ENCODE results near the gene GRPEL2. TPM values are rescaled to one million over a fixed set of nuclear protein-coding genes. Genes with fewer than 3 reads are reported as not detected.

GRPEL2 gene
- polyA plus RNA-seq, 3 donors: 1.9 to 2.7 (median 2.0) TPM

GRCh38 chr5:149298163-149298562 is 47.1 kb upstream of the GRPEL2 start:
- Mint-ChIP-seq H3K36me3 (no peaks in the 10 kb centered on the region), H3K27me3 (ENCODE audit: low read depth in 3 of 3) (peaks cover 7 to 20% (median 10%) of the 10 kb centered on the region in 3 donors), H3K4me1 (peaks cover 18% of the 10 kb centered on the region), H3K9me3 (no peaks in the 10 kb centered on the region), H3K27ac (no peak overlapping the region), H3K4me3 (no peak overlapping the region)
- H3K4me2 ChIP-seq (replicated peaks; ENCODE audit: extremely low read depth, low read length, poor library complexity, severe bottlenecking): no peak overlapping the region
- DNase-seq: no peak
- H3K36me3 ChIP-seq (replicated peaks in 1 of 2; ENCODE audit: control insufficient read depth in 1 of 2, insufficient read depth in 2 of 2, low read length in 2 of 2): no peaks in the 10 kb centered on the region
- peaks cover 7% of the 10 kb centered on the region in 2 donors for H3K4me1 ChIP-seq (ENCODE audit: control insufficient read depth in 1 of 2, insufficient read depth in 2 of 2, low read length in 2 of 2)
- no peak overlapping the region for H3K27ac ChIP-seq (ENCODE audit: low read depth in 1 of 2, low read length in 2 of 2)
- no CpG with 5 or more reads among the region's 1 CpG for WGBS (ENCODE audit: insufficient coverage)
- H2AFZ ChIP-seq (ENCODE audit: insufficient read depth, low read depth, low read length, poor library complexity, severe bottlenecking): no peak overlapping the region
- peaks cover 0 to 6% of the 10 kb centered on the region in 2 donors for H3K27me3 ChIP-seq (ENCODE audit: control insufficient read depth in 2 of 2, insufficient read depth in 2 of 2, low read length in 2 of 2)
- intact Hi-C loops (cut with micrococcal nuclease): no loop called here
- no peaks in the 10 kb centered on the region for H3K9me3 ChIP-seq (replicated peaks in 1 of 2; ENCODE audit: control insufficient read depth in 1 of 2, insufficient read depth in 1 of 2, low read length in 2 of 2)
- TF ChIP-seq CTCF (IDR thresholded peaks at IDR 0.05): no peak
- no peaks in the 10 kb centered on the region for H4K20me1 ChIP-seq (ENCODE audit: insufficient read depth, low read length)
- no peak overlapping the region for H3K9ac ChIP-seq (ENCODE audit: insufficient read depth, low read length, poor library complexity, severe bottlenecking)
- no peaks in the 10 kb centered on the region for H3K79me2 ChIP-seq (ENCODE audit: insufficient read depth, low read length)
- no peak overlapping the region for H3K4me3 ChIP-seq (replicated peaks in 1 of 3; ENCODE audit: low read depth in 2 of 3, low read length in 3 of 3)

- Histone ChIP-seq H2AFZ (ENCODE audit: insufficient read depth, low read depth, low read length, poor library complexity, severe bottlenecking) (peak overlapping the region; percentile 44), H4K20me1 (ENCODE audit: insufficient read depth, low read length) (no peaks in the 10 kb centered on the region), H3K79me2 (ENCODE audit: insufficient read depth, low read length) (no peaks in the 10 kb centered on the region), H3K4me1 (ENCODE audit: control insufficient read depth in 1 of 2, insufficient read depth in 2 of 2, low read length in 2 of 2) (peaks cover 7% of the 10 kb centered on the region in 2 donors), H3K27me3 (ENCODE audit: control insufficient read depth in 2 of 2, insufficient read depth in 2 of 2, low read length in 2 of 2) (peaks cover 0 to 6% of the 10 kb centered on the region in 2 donors), H3K4me3 (replicated peaks in 1 of 3; ENCODE audit: low read depth in 2 of 3, low read length in 3 of 3) (no peak overlapping the region), H3K9ac (ENCODE audit: insufficient read depth, low read length, poor library complexity, severe bottlenecking) (no peak overlapping the region), H3K9me3 (replicated peaks in 1 of 2; ENCODE audit: control insufficient read depth in 1 of 2, insufficient read depth in 1 of 2, low read length in 2 of 2) (no peaks in the 10 kb centered on the region), H3K36me3 (replicated peaks in 1 of 2; ENCODE audit: control insufficient read depth in 1 of 2, insufficient read depth in 2 of 2, low read length in 2 of 2) (no peaks in the 10 kb centered on the region), H3K4me2 (replicated peaks; ENCODE audit: extremely low read depth, low read length, poor library complexity, severe bottlenecking) (no peak overlapping the region), H3K27ac (ENCODE audit: low read depth in 1 of 2, low read length in 2 of 2) (no peak overlapping the region)
- peak overlapping the region in 1 of 2 donors; percentile 48 for H3K4me3 Mint-ChIP-seq
- DNase-seq: no peak
- no peaks in the 10 kb centered on the region for H3K9me3 Mint-ChIP-seq
- intact Hi-C loops (cut with micrococcal nuclease): no loop called here
- H3K27ac Mint-ChIP-seq: peak overlapping the region in 1 of 7 donors; percentile 41
- peaks cover 18% of the 10 kb centered on the region for H3K4me1 Mint-ChIP-seq
- WGBS (ENCODE audit: insufficient coverage): 2% methylated on average over 9 of the region's 11 CpGs
- TF ChIP-seq CTCF (IDR thresholded peaks at IDR 0.05): no peak
- no peaks in the 10 kb centered on the region for H3K36me3 Mint-ChIP-seq
- peaks cover 7 to 20% (median 10%) of the 10 kb centered on the region in 3 donors for H3K27me3 Mint-ChIP-seq (ENCODE audit: low read depth in 3 of 3)
Observed at GRCh38 chr5:149298842-149299404, 46.4 kb upstream of the GRPEL2 start.
